Measurements from ENCODE around the gene FZR1.

FZR1 gene

DNA sequence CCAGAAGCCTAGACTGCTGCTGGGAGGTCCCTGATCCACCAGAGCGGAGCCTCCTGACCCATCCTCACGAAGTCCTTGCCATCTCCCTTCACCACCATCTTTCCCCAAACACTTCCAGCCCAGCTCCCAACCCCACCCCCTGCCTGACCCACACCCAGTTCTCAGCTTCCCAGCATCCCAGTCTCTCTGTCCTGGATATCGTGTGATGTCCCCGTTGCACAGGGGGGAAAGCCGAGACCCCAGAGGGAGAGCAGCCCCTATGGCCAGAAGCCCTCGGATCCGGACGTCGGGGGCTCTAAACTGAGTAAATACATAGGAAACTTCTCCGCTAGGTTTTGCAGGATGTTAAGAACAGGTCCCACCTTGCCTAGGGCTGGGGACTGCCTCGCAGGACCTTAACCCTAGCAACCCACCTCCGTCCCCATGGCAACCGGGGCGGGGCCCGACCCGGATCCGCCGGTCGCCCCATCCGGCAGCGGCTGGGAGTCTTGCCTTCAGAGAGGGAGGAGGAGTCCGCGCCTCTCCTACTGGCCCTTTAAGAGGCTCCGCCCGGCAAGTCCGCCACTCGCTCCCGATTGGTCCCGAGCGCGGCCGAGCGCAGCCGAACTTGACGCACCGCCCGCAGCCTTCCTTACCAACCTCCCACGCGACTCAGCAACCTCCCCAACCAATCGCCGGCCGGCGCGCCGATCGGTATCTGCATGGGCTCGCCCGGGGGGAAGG, 66.2 kb downstream of the FZR1 start:
- peak; percentile 100 for DNase-seq
- Histone ChIP-seq H3K27me3 (ENCODE audit: insufficient read depth, low read depth, severe bottlenecking) (no peaks in the 10 kb centered on the region), H3K27ac (peak overlapping the region; percentile 35; the same call in 1 of the 2 replicates), H3K9me3 (ENCODE audit: severe bottlenecking) (no peaks in the 10 kb centered on the region), H3K4me3 (ENCODE audit: low read depth, low read length) (peak overlapping the region; percentile 47), H3K36me3 (peaks cover 19% of the 10 kb centered on the region)
- TF ChIP-seq, protein P1, sequence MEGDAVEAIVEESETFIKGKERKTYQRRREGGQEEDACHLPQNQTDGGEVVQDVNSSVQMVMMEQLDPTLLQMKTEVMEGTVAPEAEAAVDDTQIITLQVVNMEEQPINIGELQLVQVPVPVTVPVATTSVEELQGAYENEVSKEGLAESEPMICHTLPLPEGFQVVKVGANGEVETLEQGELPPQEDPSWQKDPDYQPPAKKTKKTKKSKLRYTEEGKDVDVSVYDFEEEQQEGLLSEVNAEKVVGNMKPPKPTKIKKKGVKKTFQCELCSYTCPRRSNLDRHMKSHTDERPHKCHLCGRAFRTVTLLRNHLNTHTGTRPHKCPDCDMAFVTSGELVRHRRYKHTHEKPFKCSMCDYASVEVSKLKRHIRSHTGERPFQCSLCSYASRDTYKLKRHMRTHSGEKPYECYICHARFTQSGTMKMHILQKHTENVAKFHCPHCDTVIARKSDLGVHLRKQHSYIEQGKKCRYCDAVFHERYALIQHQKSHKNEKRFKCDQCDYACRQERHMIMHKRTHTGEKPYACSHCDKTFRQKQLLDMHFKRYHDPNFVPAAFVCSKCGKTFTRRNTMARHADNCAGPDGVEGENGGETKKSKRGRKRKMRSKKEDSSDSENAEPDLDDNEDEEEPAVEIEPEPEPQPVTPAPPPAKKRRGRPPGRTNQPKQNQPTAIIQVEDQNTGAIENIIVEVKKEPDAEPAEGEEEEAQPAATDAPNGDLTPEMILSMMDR (IDR thresholded peaks at IDR 0.05; ENCODE audit: low read depth, low read length) = no peak

DNA sequence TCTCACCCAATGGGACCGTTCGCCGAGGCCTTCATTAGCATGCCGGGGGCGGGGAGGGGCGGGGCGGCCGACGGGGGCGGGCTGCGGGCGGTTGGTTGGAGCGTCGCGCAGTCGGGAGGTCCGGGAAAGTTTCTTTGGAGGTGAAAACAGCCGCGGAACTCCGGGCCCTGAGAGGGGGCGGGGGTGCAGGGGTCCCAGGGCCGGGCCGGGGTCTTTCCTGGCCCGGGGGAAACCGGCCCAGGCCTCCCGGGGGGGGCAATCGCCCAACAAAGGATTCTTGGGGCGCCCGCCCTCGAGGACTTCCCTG, 66.7 kb downstream of the FZR1 start, which contains the start of gene HMG20B:
HMG20B (plus strand) TSS at position 90 of the 307 bp plus-strand sequence. CDS start 366 bp downstream, outside the sequence.
- TF ChIP-seq, protein P1 (IDR thresholded peaks at IDR 0.05; ENCODE audit: low read depth, low read length) = no peak
- no peaks in the 10 kb centered on the region for H3K27me3 ChIP-seq (ENCODE audit: insufficient read depth, low read depth, severe bottlenecking)
- H3K36me3 ChIP-seq = peaks cover 19% of the 10 kb centered on the region
- peak within 1 kb of the TSS; percentile 78 for H3K27ac ChIP-seq
- H3K9me3 ChIP-seq (ENCODE audit: severe bottlenecking) = no peaks in the 10 kb centered on the region
- H3K4me3 ChIP-seq (ENCODE audit: low read depth, low read length) = peak within 1 kb of the TSS; percentile 75
- DNase-seq = no peak

DNA sequence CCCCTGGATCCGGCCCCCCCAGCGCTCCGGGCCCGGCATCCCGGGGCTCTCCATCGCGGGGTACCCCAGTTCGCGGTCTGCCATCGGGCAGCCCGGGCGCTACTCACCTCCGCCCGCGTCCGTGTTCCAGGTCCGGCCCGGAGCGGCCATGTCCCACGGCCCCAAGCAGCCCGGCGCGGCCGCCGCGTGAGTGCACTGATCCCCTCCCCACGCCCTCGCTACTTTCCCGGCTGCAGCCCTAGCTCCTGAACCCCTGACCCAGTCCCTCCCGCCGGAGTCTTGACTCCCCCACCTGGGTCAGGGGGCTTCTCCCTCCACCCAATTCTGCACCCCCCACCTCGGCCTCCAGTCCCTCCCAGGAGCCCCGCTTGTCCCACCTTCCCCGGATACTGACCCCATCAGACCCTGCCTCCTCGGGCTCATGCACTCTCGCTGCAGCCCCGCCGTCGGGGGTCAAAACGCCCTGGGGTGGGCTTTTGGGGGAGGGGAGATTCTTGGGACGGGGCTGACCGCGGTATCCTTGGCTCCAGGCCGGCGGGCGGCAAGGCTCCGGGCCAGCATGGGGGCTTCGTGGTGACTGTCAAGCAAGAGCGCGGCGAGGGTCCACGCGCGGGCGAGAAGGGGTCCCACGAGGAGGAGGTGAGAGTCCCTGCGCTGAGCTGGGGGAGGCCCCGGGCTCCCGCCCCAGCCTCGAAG, 67.2 kb downstream of the FZR1 start:
- no peaks in the 10 kb centered on the region for H3K27me3 ChIP-seq (ENCODE audit: insufficient read depth, low read depth, severe bottlenecking)
- TF ChIP-seq, protein P1 (IDR thresholded peaks at IDR 0.05; ENCODE audit: low read depth, low read length) = no peak
- DNase-seq = no peak
- H3K4me3 ChIP-seq (ENCODE audit: low read depth, low read length) = peak overlapping the region; percentile 75
- peak overlapping the region; percentile 78 for H3K27ac ChIP-seq
- peaks cover 19% of the 10 kb centered on the region for H3K36me3 ChIP-seq
- H3K9me3 ChIP-seq (ENCODE audit: severe bottlenecking) = no peaks in the 10 kb centered on the region

DNA sequence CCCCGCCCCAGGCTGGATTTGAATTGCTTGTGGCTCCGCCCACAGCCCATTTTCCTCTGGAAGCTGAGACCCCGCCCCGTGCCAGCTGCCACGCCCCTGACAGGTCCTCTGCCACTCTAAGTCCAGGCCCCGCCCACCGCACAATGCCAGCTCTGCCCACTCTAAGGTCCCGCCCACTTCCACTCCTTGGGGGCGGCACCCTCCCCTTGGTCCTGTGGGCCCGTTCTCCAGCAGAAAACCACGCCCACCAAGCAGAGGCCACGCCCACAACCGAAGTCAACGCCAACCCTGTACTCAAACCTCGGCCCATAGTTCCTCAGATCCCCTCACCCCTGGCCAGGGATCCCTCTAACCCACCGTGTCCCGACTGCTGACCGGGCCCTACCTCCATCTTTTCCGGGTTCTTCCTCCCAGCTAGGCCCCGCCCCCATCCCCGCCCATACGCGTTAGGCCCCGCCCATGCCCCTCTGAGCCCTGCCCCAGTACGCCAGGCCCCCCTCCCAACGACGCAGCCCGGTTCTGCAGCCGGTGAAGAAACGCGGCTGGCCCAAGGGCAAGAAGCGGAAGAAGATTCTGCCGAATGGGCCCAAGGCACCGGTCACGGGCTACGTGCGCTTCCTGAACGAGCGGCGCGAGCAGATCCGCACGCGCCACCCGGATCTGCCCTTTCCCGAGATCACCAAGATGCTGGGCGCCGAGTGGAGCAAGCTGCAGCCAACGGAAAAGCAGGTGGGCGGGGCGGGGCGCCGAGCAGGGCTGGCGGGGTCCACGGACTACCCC, 67.9 kb downstream of the FZR1 start:
- TF ChIP-seq, protein P1 (IDR thresholded peaks at IDR 0.05; ENCODE audit: low read depth, low read length) = no peak
- H3K27ac ChIP-seq = no peak overlapping the region

DNA sequence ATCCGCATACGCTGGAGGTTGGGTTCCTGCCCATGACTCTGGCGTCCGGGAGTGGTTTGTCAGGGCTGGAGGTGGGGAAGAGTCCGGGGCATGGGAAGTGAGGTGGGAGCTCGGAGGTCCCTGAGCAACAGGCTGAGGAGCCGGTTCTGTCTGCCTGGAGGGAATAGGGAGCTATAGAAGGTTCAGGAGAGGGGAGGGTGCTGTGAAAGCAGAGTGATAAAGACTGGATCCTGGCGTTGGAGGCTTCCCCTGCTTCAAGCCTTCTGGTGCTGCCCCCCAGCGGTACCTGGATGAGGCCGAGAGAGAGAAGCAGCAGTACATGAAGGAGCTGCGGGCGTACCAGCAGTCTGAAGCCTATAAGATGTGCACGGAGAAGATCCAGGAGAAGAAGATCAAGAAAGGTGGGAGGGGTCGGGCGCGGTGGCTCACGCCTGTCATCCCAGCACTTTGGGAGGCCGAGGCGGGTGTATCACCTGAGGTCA, 69.2 kb downstream of the FZR1 start:
- TF ChIP-seq, protein P1 (IDR thresholded peaks at IDR 0.05; ENCODE audit: low read depth, low read length) = peak; percentile 65
- Histone ChIP-seq H3K36me3 (peaks cover 19% of the 10 kb centered on the region), H3K9me3 (ENCODE audit: severe bottlenecking) (no peaks in the 10 kb centered on the region), H3K27me3 (ENCODE audit: insufficient read depth, low read depth, severe bottlenecking) (no peaks in the 10 kb centered on the region), H3K4me3 (ENCODE audit: low read depth, low read length) (no peak overlapping the region), H3K27ac (no peak overlapping the region)
- DNase-seq = peak; percentile 65

More for the DNA sequence above, 67.9 kb downstream of the FZR1 start:
- Histone ChIP-seq H3K27me3 (ENCODE audit: insufficient read depth, low read depth, severe bottlenecking) (no peaks in the 10 kb centered on the region), H3K36me3 (peaks cover 19% of the 10 kb centered on the region), H3K9me3 (ENCODE audit: severe bottlenecking) (no peaks in the 10 kb centered on the region), H3K4me3 (ENCODE audit: low read depth, low read length) (peak overlapping the region; percentile 75)
- DNase-seq = peak; percentile 96

Data from WERI-Rb-1 (cell line).